Urinary bladder (tissue), 4 donors: Measurements from ENCODE around the gene GCM1. TPM values are rescaled to one million over a fixed set of nuclear protein-coding genes. Genes with fewer than 3 reads are reported as not detected.
"Not testable (repeated sequence)": the region's sequence is repeated elsewhere in the genome, so short reads cannot be mapped to it uniquely, and the experiment has no call there.

Experiments
- DNase-seq: peaks from one replicate; pipeline ENCODE4 v3.0.0-alpha.2; 2015; ENCODE audit errors: extremely low spot score
- H3K27ac ChIP-seq: one replicate; pipeline ENCODE4 v1.5.1; 2013; ENCODE audit warnings: low read depth, mild to moderate bottlenecking, moderate library complexity
- H3K36me3 ChIP-seq: one replicate; pipeline ENCODE4 v1.6.1; 2013; ENCODE audit warnings: mild to moderate bottlenecking, moderate library complexity; ENCODE audit not compliant: insufficient read depth
- H3K4me1 ChIP-seq: one replicate; pipeline ENCODE4 v1.6.1; 2013; ENCODE audit warnings: mild to moderate bottlenecking, moderate library complexity; ENCODE audit not compliant: insufficient read depth
- H3K4me3 ChIP-seq: one replicate; pipeline ENCODE4 v1.5.1; 2013; ENCODE audit warnings: low read depth, low read length
- WGBS: extraction: QIAGEN DNeasy Blood & Tissue Kit; methylation state at CpG from one replicate; pipeline ENCODE4 v1.1.7; 2013; 5-methylcytosine and 5-hydroxymethylcytosine counted together
- polyA plus RNA-seq: library from polyadenylated mRNA; stranded (reverse); fragments of 200-250 nt; gene quantifications from one replicate; pipeline ENCODE4 v1.2.3, GENCODE V29; 2013
- total RNA-seq: library from RNA; depleted of rRNA; stranded (reverse); fragments of >200 nt; gene quantifications from one replicate; pipeline ENCODE4 v1.2.3, GENCODE V29; 2014
- donor health status: healthy with polysubstance abuse.
- donor health status: healthy.

Gene GCM1
- total and polyA plus RNA-seq, 2 donors = not detected

- Histone ChIP-seq H3K4me1 (no peaks in the 10 kb centered on the region), H3K4me3 (no peak overlapping the region), H3K27ac (no peak overlapping the region), H3K36me3 (peaks cover 2% of the 10 kb centered on the region)
- no peak for DNase-seq
- WGBS = 70% methylated on average over 4 of the region's 4 CpGs
Observed at GRCh38 chr6:53165293-53165692, 16.7 kb upstream of the GCM1 start.

GRCh38 chr6:53162606-53163005, 14.0 kb upstream of the GCM1 start:
- Histone ChIP-seq H3K27ac (no peak overlapping the region), H3K4me3 (no peak overlapping the region), H3K4me1 (no peaks in the 10 kb centered on the region), H3K36me3 (peaks cover 2% of the 10 kb centered on the region)
- WGBS = 58% methylated on average over 1 of the region's 1 CpG
- no peak for DNase-seq

- Histone ChIP-seq H3K4me1 (no peaks in the 10 kb centered on the region), H3K36me3 (no peaks in the 10 kb centered on the region), H3K4me3 (no peak overlapping the region), H3K27ac (no peak overlapping the region)
- DNase-seq = no peak
- 83% methylated on average over 3 of the region's 3 CpGs for WGBS
Observed at GRCh38 chr6:53161481-53162009, 12.9 kb upstream of the GCM1 start.

- no peak for DNase-seq
- Histone ChIP-seq H3K36me3 (no peaks in the 10 kb centered on the region), H3K4me1 (no peaks in the 10 kb centered on the region), H3K4me3 (no peak overlapping the region), H3K27ac (no peak overlapping the region)
- WGBS = 64% methylated on average over 2 of the region's 2 CpGs
Observed at GRCh38 chr6:53159558-53159957, 10.9 kb upstream of the GCM1 start.

GRCh38 chr6:53158076-53158475, 9.4 kb upstream of the GCM1 start:
- H3K27ac ChIP-seq, H3K36me3 ChIP-seq, H3K4me1 ChIP-seq, H3K4me3 ChIP-seq, DNase-seq: not testable (repeated sequence)
- WGBS = 93% methylated on average over 6 of the region's 6 CpGs

GRCh38 chr6:53155279-53155678, 6.6 kb upstream of the GCM1 start:
- H3K4me3 ChIP-seq, H3K36me3 ChIP-seq, H3K4me1 ChIP-seq, DNase-seq, H3K27ac ChIP-seq: not testable (repeated sequence)
- 92% methylated on average over 4 of the region's 4 CpGs for WGBS

GRCh38 chr6:53154794-53155193, 6.2 kb upstream of the GCM1 start:
- H3K4me1 ChIP-seq = no peaks in the 10 kb centered on the region
- H3K4me3 ChIP-seq = no peak overlapping the region
- no peak overlapping the region for H3K27ac ChIP-seq
- no peak for DNase-seq
- 93% methylated on average over 2 of the region's 2 CpGs for WGBS
- no peaks in the 10 kb centered on the region for H3K36me3 ChIP-seq

GRCh38 chr6:53154071-53154470, 5.4 kb upstream of the GCM1 start:
- WGBS = 81% methylated on average over 4 of the region's 4 CpGs
- Histone ChIP-seq H3K4me3 (no peak overlapping the region), H3K36me3 (no peaks in the 10 kb centered on the region), H3K4me1 (no peaks in the 10 kb centered on the region), H3K27ac (no peak overlapping the region)
- no peak for DNase-seq

- Histone ChIP-seq H3K4me1 (no peaks in the 10 kb centered on the region), H3K36me3 (no peaks in the 10 kb centered on the region), H3K4me3 (no peak overlapping the region), H3K27ac (no peak overlapping the region)
- no peak for DNase-seq
- 96% methylated on average over 2 of the region's 2 CpGs for WGBS
Observed at GRCh38 chr6:53152576-53152975, 3.9 kb upstream of the GCM1 start.

- DNase-seq = no peak
- no peak overlapping the region for H3K4me3 ChIP-seq
- no peaks in the 10 kb centered on the region for H3K4me1 ChIP-seq
- WGBS = 49% methylated on average over 3 of the region's 3 CpGs
- H3K36me3 ChIP-seq = no peaks in the 10 kb centered on the region
- no peak overlapping the region for H3K27ac ChIP-seq
Observed at GRCh38 chr6:53151676-53152075, 3.0 kb upstream of the GCM1 start.

GRCh38 chr6:53144802-53145201, 3.8 kb downstream of the GCM1 start:
- Histone ChIP-seq H3K4me1 (no peaks in the 10 kb centered on the region), H3K36me3 (no peaks in the 10 kb centered on the region), H3K4me3 (no peak overlapping the region), H3K27ac (no peak overlapping the region)
- WGBS = 88% methylated on average over 2 of the region's 2 CpGs
- no peak for DNase-seq

GRCh38 chr6:53143710-53144109, 4.9 kb downstream of the GCM1 start:
- H3K4me3 ChIP-seq = no peak overlapping the region
- no peaks in the 10 kb centered on the region for H3K36me3 ChIP-seq
- no peak for DNase-seq
- 68% methylated on average over 3 of the region's 3 CpGs for WGBS
- H3K27ac ChIP-seq = no peak overlapping the region
- H3K4me1 ChIP-seq = no peaks in the 10 kb centered on the region

GRCh38 chr6:53142810-53143209, 5.8 kb downstream of the GCM1 start:
- Histone ChIP-seq H3K4me1 (no peaks in the 10 kb centered on the region), H3K36me3 (no peaks in the 10 kb centered on the region), H3K27ac (no peak overlapping the region), H3K4me3 (no peak overlapping the region)
- 26% methylated on average over 3 of the region's 3 CpGs for WGBS
- no peak for DNase-seq

- Histone ChIP-seq H3K4me1 (no peaks in the 10 kb centered on the region), H3K36me3 (no peaks in the 10 kb centered on the region), H3K27ac (no peak overlapping the region), H3K4me3 (no peak overlapping the region)
- WGBS = 80% methylated on average over 4 of the region's 4 CpGs
- DNase-seq = no peak
Observed at GRCh38 chr6:53139841-53140413, 8.7 kb downstream of the GCM1 start.
